H1 (cell line): Measurements from ENCODE around the gene PCDHA1. TPM values are rescaled to one million over a fixed set of nuclear protein-coding genes. Genes with fewer than 3 reads are reported as not detected.

Experiments used
- ATF3 ChIP-seq: IDR thresholded peaks from 2 replicates; pipeline ENCODE4 v1.6.1; 2011; ENCODE audit warnings: low read depth, mild to moderate bottlenecking, low read length; ENCODE audit not compliant: insufficient read depth
- BACH1 ChIP-seq: IDR thresholded peaks from 2 replicates; pipeline ENCODE4 v1.6.1; 2012; ENCODE audit warnings: low read length, improper control_type of control experiment
- BCL11A ChIP-seq, 2 experiments: IDR thresholded peaks; one replicate each; pipeline ENCODE4 v1.6.1; 2011; ENCODE audit warnings: low read depth in 2 of 2, low read length in 2 of 2, mild to moderate bottlenecking in 2 of 2
- BRCA1 ChIP-seq: IDR thresholded peaks from 2 replicates; pipeline ENCODE4 v1.6.1; 2012; ENCODE audit warnings: low read depth, low read length, improper control_type of control experiment
- CBX5 ChIP-seq: fragments of 300-800, 300-1000 bp; sonication (generic); IDR thresholded peaks from 2 replicates; pipeline ENCODE4 v1.7.1; 2016; ENCODE audit warnings: antibody characterized with exemption, low read length, low read depth
- CHD2 ChIP-seq: IDR thresholded peaks from 2 replicates; pipeline ENCODE4 v1.6.1; 2012; ENCODE audit warnings: low read length, improper control_type of control experiment
- CREB1 ChIP-seq: IDR thresholded peaks from 2 replicates; pipeline ENCODE4 v1.6.1; 2012; ENCODE audit warnings: inconsistent platforms
- CTBP2 ChIP-seq: IDR thresholded peaks from 2 replicates; pipeline ENCODE4 v1.7.0; 2011; ENCODE audit warnings: borderline replicate concordance, mild to moderate bottlenecking, moderate library complexity, mixed read lengths, low read length; ENCODE audit not compliant: insufficient read depth, insufficient read length
- E2F6 ChIP-seq: IDR thresholded peaks from 2 replicates; pipeline ENCODE4 v1.6.1; 2012; ENCODE audit warnings: inconsistent platforms
- EGR1 ChIP-seq: IDR thresholded peaks from 2 replicates; pipeline ENCODE4 v1.6.1; 2011; ENCODE audit warnings: low read depth, low read length, borderline replicate concordance
- FOSL1 ChIP-seq: IDR thresholded peaks from 2 replicates; pipeline ENCODE4 v1.6.1; 2011; ENCODE audit warnings: mild to moderate bottlenecking, low read depth, low read length, moderate library complexity; ENCODE audit not compliant: insufficient read depth
- GABPA ChIP-seq: IDR thresholded peaks from 2 replicates; pipeline ENCODE4 v1.6.1; 2011; ENCODE audit warnings: mild to moderate bottlenecking, low read length, moderate library complexity, borderline replicate concordance; ENCODE audit not compliant: insufficient read depth
- HDAC6 ChIP-seq: IDR thresholded peaks from one replicate; pipeline ENCODE4 v1.7.1; 2012; ENCODE audit warnings: low read depth, mild to moderate bottlenecking, inconsistent platforms, low read length, moderate library complexity
- JUN ChIP-seq: IDR thresholded peaks from 2 replicates; pipeline ENCODE4 v1.6.1; 2011; ENCODE audit warnings: low read depth, mild to moderate bottlenecking, improper control_type of control experiment, low read length
- KDM5A ChIP-seq: fragments of 200-600 bp; IDR thresholded peaks from 2 replicates; pipeline ENCODE4 v1.7.1; 2012; ENCODE audit warnings: mild to moderate bottlenecking, low read length, inconsistent platforms, mixed read lengths
- NRF1 ChIP-seq: IDR thresholded peaks from 2 replicates; pipeline ENCODE4 v1.6.1; 2011; ENCODE audit warnings: mild to moderate bottlenecking, low read depth, low read length, improper control_type of control experiment
- POLR2A ChIP-seq, 2 experiments: IDR thresholded peaks; 1 replicate in 1 of 2; 2 replicates in 1 of 2; pipeline ENCODE4 v1.6.1; 2011; ENCODE audit warnings: low read depth in 2 of 2, low read length in 2 of 2, mild to moderate bottlenecking in 2 of 2; ENCODE audit errors: control extremely low read depth in 1 of 2
- SAP30 ChIP-seq: fragments of 300-600 bp; sonication (generic); IDR thresholded peaks from 2 replicates; pipeline ENCODE4 v1.7.1; 2012; ENCODE audit warnings: low read length, moderate library complexity, mild to moderate bottlenecking, inconsistent platforms; ENCODE audit not compliant: insufficient read depth, insufficient replicate concordance
- SIN3A ChIP-seq, 2 experiments: IDR thresholded peaks in 1 of 2; conservative IDR thresholded peaks in 1 of 2; 2 replicates each; pipeline ENCODE4 v1.6.1; 2011 to 2012; ENCODE audit warnings: low read length in 2 of 2, improper control_type of control experiment in 1 of 2, low read depth in 1 of 2, mild to moderate bottlenecking in 1 of 2
- SIRT6 ChIP-seq: IDR thresholded peaks from one replicate; pipeline ENCODE4 v1.7.1; 2012; ENCODE audit warnings: low read length, inconsistent platforms
- SP4 ChIP-seq: IDR thresholded peaks from 2 replicates; pipeline ENCODE4 v1.6.1; 2012; ENCODE audit warnings: low read length, inconsistent platforms
- TEAD4 ChIP-seq: IDR thresholded peaks from 2 replicates; pipeline ENCODE4 v1.6.1; 2012; ENCODE audit warnings: low read depth, low read length, inconsistent platforms, mixed read lengths
- polyA plus RNA-seq, 7 experiments: library from polyadenylated mRNA; depleted of rRNA in 3 of 7; stranded (reverse) in 5 of 7; unstranded in 2 of 7; fragments of >200 nt in 5 of 7; fragments of 200-250 nt in 2 of 7; gene quantifications; 1 replicate in 5 of 7; 2 replicates in 1 of 7; 4 replicates in 1 of 7; pipeline versions ENCODE4 v1.2.1 to v1.2.3, GENCODE V29; 2011 to 2013; ENCODE audit warnings: missing spikeins in 2 of 7, mixed read lengths in 2 of 7
- total RNA-seq: library from RNA; stranded (reverse); fragmentation: NEBNext Ultra II Directional; extraction: Animal tissue kit (Norgen Biotek cat#: 25700); gene quantifications from 2 replicates; pipeline ENCODE4 v1.2.1, GENCODE V29; 2021

The PCDHA1 gene
- total and polyA plus RNA-seq, 2 of the 8 experiments (the other 6 are each of a cell fraction or from before 2014, with no cell fraction given): 0.23 to 0.50 TPM

GRCh38 chr5:141040771-141041426, 255.0 kb downstream of the PCDHA1 start (continued):
- TF ChIP-seq CREB1 (peak; percentile 84), CTBP2 (no peak), ATF3 (peak; percentile 47; the same call in 1 of the 2 replicates), SAP30 (peak; percentile 90), POLR2A (IDR thresholded peaks at IDR 0.05; ENCODE audit: control extremely low read depth in 1 of 2, low read depth in 2 of 2, low read length in 2 of 2) (peak; percentile 94 to 96), SIRT6 (no peak), BACH1 (no peak), SIN3A (conservative IDR thresholded peaks at IDR 0.05 in 1 of 2, IDR thresholded peaks at IDR 0.05 in 1 of 2; ENCODE audit: low read depth in 1 of 2, low read length in 2 of 2) (peak; percentile 98 to 99), SP4 (peak; percentile 94), E2F6 (no peak), JUN (no peak), EGR1 (peak; percentile 64), CBX5 (no peak), BCL11A (IDR thresholded peaks at IDR 0.05; ENCODE audit: low read depth in 2 of 2, low read length in 2 of 2) (no peak), KDM5A (peak; percentile 67; the same call in 1 of the 2 replicates), NRF1 (no peak), GABPA (no peak), CHD2 (peak; percentile 32; the same call in 1 of the 2 replicates), HDAC6 (no peak), TEAD4 (no peak), FOSL1 (no peak), BRCA1 (no peak; the same call in 1 of the 2 replicates)
